ENCODE data around the gene NCL.
"Not testable (repeated sequence)": the region's sequence is repeated elsewhere in the genome, so short reads cannot be mapped to it uniquely, and the experiment has no call there.

Gene NCL

GRCh38 chr2:231467016-231467545, 2.8 kb upstream of the NCL start:
- DNase-seq, result no peak

DNA sequence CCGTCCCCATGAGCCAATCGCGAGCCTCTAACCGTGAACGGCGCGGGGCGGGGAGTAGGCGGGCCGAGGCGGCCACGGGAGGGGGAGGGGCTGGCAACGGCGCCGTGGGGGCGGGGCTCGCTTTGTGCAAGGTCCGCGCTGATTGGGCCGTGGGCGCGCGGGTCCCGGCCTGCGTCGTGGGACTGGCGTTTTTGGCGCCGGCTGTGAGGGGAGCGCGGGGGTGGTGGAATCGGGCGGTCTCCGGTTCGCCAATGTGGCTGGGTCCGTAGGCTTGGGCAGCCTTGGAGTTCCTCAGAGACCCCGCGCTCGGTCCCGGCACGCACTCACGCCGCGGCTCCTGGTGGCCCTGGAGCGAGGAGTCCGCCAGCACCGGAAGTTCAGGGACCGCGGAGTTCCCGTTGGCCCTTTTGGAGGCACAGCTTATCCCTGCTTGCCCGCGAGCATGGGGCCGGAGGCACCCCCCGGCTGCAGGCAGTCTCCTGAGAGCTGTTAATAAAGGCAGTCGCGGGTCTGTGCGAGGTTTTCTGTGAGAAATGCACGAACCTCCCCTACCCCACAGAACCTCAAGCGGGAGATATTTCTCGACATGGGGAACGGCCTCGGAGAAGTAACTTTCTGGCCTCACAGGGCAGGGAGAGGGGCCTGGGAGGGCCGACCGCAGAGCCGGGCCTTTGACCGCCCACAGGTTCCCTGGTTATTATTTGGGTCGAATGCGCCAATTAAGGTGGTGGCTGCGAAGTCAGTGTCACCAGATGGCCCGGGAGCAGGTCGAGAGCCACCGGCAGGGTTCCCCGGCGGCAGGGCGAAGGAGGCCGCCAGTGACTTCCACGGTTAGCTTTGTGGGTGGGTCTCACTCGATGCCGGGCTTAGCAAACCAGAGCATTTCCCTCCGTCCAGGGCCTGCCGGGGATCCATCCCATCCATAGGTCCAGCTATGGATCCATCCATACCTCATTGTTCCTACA, 574 bp upstream of the NCL start:
- peak; percentile 100 for DNase-seq

DNA sequence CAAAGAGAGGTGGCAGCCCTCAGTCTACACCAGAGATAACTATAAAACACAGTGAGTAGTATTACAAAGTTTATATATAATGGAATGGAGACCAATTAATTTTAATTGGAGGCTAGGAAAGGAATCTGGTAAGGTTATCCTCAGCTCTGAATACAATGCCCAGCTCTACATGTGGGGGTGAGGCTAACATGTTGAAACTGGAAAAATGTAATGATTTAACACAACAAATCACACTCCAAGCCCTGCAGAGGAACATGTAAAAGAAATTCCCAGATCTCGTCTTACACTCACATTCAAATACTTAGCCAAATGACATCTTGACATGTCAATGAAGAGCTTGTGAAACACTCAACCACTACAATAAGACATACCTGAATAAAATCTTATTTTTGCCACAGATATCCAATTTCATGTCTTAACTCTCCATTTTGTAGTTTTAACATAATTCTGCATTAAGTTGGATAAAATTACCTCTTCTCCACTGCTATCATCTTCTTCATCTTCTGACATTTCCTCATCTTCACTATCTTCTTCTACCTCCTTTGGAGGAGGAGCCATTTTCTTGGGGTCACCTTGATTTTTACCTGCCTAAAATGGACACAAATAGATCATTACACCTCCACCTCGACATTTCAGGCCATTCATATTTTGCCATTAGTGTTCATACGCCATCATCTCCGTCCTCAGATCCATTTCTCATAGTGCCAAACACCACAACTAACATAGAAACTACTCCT, 1.4 kb downstream of the NCL start:
- DNase-seq, result no peak

DNA sequence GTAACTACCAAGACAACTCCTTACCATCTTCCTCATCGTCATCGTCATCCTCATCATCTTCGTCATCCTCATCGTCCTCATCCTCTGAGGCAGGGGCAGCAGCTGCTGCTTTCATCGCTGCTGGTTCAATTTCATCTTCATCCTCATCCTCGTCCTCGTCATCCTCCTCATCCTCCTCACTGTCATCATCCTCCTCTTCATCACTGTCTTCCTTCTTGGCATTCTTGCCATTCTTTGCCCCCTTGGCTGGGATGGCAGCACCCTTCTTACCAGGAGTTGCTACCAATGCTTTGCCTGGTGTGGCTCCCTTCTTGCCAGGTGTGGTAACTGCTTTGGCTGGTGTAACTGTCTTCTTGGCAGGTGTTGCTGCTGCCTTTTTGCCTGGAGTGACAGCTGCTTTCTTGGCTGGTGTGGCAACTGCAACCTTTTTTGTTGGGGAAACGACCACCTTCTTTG, 2.7 kb downstream of the NCL start:
- no peak for DNase-seq

DNA sequence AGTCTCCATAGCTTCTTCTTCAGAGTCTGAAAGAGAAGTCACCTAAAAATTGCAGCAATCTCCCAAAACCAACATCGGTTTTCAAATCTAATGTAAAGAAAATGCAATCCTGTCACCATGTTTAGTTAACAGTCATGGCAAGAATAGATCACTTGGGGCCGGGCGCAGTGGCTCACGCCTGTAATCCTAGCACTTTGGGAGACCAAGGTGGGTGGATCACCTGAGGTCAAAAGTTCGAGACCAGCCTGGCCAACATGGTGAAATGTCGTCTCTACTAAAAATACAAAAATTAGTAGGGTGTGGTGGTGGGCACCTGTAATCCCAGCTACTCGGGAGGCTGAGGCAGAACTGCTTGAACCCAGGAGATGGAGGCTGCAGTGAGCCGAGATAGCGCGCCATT, 3.4 kb downstream of the NCL start:
- DNase-seq, result not testable (repeated sequence)

DNA sequence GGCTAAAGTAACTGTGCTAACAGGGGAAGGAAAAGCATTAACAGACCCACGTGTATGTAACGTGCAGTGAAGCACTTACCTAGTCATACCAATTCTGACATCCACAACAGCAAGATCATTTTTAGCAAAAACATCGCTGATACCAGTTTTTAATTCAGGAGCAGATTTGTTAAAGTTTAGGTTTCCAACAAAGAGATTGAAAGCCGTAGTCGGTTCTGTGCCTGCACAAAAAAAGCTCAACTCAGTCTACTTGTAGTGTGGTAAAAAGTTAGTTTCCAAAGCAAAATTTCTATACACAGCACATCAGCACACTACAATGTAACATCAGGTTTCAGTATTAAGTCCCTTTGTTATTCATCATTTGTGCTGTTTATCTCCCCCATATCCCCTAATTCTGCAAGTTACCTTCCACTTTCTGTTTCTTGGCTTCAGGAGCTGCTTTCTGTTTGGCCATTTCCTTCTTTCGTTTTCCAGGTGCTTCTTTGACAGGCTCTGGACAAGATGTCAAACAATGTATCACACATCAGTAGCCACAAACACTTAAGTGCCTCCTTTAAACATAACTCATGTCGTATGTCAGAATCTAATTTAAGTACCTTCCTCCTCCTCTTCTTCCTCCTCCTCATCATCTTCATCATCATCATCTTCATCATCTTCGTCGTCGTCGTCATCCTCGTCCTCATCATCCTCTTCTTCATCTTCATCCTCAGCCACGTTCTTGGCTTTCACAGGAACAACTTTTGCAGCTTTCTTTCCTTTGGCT, 4.0 kb downstream of the NCL start:
- DNase-seq, result no peak

GRCh38 chr2:231458368-231458767, 5.9 kb downstream of the NCL start:
- DNase-seq, result no peak

DNA sequence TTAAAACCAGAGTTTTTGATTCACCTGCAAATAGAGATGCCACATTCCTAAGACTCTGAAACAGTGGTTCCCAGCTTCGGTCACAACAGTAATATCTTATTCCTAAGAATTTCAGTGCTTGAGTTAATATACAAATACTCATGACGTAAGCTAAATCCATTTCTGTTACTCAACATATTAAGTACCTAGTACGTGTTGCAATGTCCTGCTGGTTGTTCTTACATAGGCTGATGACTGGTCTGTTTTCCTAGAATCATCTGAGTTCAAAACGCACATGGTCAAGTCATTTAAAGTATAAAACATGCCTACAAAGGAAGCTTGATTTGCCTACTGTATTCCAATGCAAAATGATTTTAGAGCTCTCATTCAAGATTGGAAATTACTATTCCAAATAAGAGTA, 7.2 kb downstream of the NCL start:
- no peak for DNase-seq

DNA sequence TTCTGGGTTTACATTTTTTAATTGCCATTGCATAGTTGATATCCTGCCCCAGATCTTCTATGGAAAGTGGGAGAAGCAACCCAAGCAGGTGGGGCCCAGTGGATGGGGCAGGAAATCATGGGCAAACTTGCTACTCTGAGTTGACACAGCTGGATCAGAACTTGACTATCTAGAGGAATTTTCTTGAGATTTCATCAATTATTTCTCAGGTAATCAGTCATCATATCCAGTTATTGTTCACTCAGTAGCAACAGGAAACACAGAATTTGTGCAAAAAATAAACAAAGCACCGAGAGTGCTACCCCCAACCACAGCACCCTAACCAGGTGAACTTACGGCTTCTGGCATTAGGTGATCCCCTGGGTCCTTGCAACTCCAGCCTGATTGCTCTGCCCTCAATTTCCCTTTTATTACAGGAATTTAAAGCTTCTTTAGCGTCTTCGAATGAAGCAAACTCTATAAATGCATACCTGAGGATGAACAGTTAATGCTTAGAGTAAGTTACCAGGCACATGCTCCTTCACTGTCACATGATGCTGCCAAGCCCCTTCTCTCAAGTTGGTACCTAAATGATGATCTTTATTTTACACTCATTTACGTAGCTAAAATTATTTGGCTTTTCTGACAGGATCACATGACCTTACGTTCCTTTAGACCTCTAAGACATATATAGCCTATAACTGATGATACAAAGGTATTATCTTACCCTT, 7.8 kb downstream of the NCL start:
- no peak for DNase-seq

GRCh38 chr2:231455890-231456289, 8.4 kb downstream of the NCL start:
- DNase-seq, result no peak

DNA sequence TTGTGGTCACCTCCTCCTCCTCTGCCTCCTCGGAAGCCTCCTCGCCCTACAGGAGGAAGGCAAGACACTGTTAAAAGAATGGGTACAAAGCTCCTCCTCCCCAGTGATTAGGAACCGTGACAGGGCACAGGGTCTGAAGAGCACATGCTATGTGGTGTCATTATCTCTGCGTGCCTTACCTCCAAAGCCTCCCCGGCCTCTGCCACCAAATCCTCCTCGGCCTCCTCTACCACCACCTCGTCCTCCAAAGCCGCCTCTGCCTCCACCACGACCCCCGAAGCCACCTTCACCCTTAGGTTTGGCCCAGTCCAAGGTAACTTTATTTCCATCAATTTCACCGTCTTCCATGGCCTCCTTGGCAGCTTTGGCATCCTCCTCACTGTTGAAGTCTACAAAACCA, 9.1 kb downstream of the NCL start:
- DNase-seq, result no peak

GRCh38 chr2:231454361-231454791, 9.9 kb downstream of the NCL start:
- DNase-seq, result no peak

DNA sequence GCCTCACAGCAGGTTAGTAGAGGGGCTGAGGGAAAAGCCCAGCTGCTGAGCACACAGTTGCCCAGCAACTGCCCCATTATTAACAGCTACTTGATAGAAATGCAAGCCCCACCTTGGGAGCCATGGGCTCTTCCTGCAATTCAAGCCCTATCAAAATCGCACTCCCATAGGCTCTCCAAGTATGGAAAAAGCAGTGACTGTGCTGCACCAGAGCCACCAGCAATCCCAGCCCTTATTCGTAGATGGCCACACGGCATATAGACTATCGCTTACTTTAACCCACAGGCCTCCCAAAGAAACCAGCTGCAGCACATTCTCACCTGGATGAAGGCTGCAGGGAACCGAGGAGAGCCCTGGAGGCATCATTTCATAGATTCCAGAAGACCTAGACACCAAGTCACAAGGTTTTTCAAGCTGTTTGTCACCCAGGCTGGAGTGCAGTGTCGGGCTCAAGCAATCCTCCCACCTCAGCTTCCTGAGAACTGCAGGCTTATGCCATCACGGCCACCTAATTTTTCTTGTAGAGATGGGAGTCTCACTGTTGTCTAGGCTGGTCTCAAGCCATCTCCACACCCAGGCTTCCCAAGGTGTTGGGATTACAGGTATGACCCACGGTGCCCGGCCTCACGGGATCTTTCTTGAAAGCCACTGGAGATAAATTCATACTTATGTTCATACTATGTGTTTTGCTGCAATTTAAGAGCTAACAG, 11.3 kb downstream of the NCL start:
- DNase-seq, result no peak

DNA sequence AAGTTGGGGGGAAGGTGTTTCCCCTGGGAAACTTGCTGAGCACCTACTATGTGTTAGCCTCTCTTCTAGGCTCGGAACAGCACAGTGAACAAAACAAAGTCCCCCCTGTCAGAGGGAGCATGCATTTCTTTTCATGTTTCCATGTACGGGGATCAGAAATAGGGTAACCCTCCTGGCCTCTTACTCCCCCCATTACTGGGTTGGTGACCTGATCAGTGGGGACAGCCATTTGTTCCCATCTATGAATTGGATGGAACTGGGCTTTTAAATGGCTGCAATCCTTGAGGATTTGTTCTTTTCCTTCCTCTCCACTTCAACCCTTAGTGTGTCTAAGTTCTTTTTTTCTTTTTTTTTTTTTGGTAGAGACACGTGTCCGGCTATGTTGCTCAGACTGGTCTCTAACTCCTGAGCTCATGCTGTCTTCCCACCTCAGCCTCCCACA, 13.7 kb downstream of the NCL start:
- DNase-seq, result no peak

GRCh38 chr2:231449503-231450054, 14.7 kb downstream of the NCL start:
- DNase-seq, result no peak

DNA sequence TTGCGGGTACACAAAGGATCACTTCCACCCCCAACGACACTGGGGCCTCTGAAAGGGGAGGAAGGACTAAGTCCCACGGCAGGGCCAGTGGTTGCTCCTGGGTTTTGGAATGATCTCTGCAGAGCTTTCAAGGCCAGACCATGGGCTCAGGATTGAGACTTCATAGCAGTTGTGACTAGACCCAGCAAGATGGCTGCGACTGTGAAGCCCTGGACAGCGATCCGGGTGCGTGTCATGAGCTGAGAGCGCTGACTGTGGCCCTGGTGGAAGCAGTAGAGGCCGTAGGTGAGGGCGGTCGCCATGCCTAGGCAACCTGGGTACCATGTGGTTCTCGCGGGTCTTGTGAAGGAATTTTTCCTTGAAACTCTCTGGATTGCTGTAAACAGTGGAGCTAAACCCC, 27.3 kb downstream of the NCL start:
- no peak for DNase-seq

GRCh38 chr2:231433990-231434389, 30.3 kb downstream of the NCL start:
- DNase-seq, result no peak

DNA sequence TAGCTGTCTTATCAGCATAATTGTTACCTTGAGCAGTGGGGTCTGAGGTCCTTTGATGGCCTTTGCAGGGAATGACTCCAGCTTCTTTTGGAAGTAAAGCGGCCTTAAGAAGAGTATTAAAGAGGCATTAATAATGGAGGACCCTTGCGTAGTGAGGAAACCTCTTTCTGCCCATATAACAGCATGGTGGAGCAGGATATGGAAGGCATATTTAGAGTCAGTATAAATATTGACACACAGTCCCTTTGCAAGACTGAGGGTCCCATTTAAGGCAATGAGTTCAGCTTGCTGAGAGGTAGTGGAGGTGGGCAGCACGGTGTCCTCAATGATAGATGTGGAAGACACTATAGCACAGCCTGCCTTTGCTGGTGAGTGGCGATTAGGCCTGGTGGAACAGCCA, 32.7 kb downstream of the NCL start:
- no peak for DNase-seq

GRCh38 chr2:231430437-231430836, 33.8 kb downstream of the NCL start:
- not testable (repeated sequence) for DNase-seq

DNA sequence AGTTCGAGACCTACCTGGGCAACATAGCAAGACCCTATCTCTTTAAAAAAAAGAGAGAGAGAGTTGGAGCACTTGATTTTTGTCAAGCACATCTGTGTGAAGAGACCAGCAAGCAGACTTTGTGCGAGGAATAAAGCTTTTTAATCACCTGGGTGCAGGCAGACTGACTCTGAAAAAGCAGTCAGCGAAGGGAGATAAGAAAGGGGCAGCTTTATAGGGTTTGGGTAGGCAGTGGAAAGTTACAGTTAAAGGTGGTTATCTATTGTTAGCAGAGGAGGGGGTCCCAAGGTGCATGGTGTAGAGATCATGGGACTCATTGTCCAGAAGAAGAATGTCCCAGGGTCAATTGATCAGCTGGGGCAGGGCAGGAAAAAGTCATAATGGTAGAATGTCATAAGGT, 34.4 kb downstream of the NCL start:
- DNase-seq, result no peak

DNA sequence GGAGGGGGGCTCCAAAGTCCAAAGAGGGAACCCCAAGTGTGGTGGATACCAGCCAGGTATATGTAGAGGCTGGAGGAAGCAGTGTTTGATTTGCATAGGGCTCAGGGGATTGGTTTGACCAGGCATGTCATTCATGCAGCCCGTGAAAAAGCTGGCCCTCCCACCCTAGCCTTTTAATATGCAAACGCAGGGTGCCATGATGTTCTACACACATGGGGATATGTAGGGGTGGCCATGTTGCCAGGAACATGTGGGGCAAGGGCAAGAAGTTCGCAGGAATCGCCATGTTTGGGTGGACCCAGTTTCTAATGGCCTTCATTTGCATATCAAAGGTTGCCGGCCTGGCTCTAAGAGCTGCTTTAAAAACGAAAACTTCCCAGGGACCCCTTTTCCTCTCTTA, 35.1 kb downstream of the NCL start:
- no peak for DNase-seq

Measured in right forelimb (tissue), 1 donor.